ACC112 (cell line): ENCODE results near the gene DOCK9.

ENCODE experiments used
- H2AFZ ChIP-seq: fragments of 200-600 bp; sonication (generic); one replicate; pipeline ENCODE4 v1.6.0; 2017; ENCODE audit warnings: antibody characterized with exemption, low read length; ENCODE audit not compliant: unreplicated experiment
- H3K27ac ChIP-seq: fragments of 200-600 bp; sonication (generic); 2 replicates; pipeline ENCODE4 v1.5.1; 2014; ENCODE audit warnings: low read depth, mild to moderate bottlenecking, antibody characterized with exemption, low read length, moderate library complexity
- H3K27me3 ChIP-seq: fragments of 200-600 bp; sonication (generic); 2 replicates; pipeline ENCODE4 v1.6.1; 2014; ENCODE audit warnings: mild to moderate bottlenecking, antibody characterized with exemption, low read length, moderate library complexity, mixed read lengths; ENCODE audit not compliant: insufficient read depth
- H3K36me3 ChIP-seq: fragments of 200-600 bp; sonication (generic); 2 replicates; pipeline ENCODE4 v1.6.1; 2016; ENCODE audit warnings: mild to moderate bottlenecking, antibody characterized with exemption, low read length, moderate library complexity, mixed read lengths; ENCODE audit not compliant: insufficient read depth
- H3K4me1 ChIP-seq: fragments of 200-600 bp; sonication (generic); one replicate; pipeline ENCODE4 v1.6.1; 2016; ENCODE audit warnings: low read length, mixed read lengths; ENCODE audit not compliant: insufficient read depth, unreplicated experiment, control insufficient read depth
- H3K4me3 ChIP-seq: fragments of 200-600 bp; sonication (generic); 2 replicates; pipeline ENCODE4 v1.5.1; 2014; ENCODE audit warnings: mild to moderate bottlenecking, low read depth, low read length
- H3K79me2 ChIP-seq: fragments of 200-600 bp; sonication (generic); one replicate; pipeline ENCODE4 v1.6.0; 2016; ENCODE audit warnings: low read length; ENCODE audit not compliant: control insufficient read depth, unreplicated experiment, insufficient read depth

DOCK9 gene

GRCh38 chr13:98975822-98976261, 2.0 kb downstream of the DOCK9 start:
- peaks cover 11% of the 10 kb centered on the region for H3K4me1 ChIP-seq
- no peak overlapping the region for H2AFZ ChIP-seq

GRCh38 chr13:98974053-98974452, 3.8 kb downstream of the DOCK9 start:
- H3K79me2 ChIP-seq = no peaks in the 10 kb centered on the region
- H3K36me3 ChIP-seq = no peaks in the 10 kb centered on the region
- H3K4me1 ChIP-seq = peaks cover 11% of the 10 kb centered on the region
- H2AFZ ChIP-seq = no peak overlapping the region
- H3K27me3 ChIP-seq = no peaks in the 10 kb centered on the region
- H3K4me3 ChIP-seq = no peak overlapping the region
- H3K27ac ChIP-seq = no peak overlapping the region

More at GRCh38 chr13:98975822-98976261, 2.0 kb downstream of the DOCK9 start:
- H3K79me2 ChIP-seq = no peaks in the 10 kb centered on the region
- no peaks in the 10 kb centered on the region for H3K36me3 ChIP-seq
- no peak overlapping the region for H3K4me3 ChIP-seq
- H3K27me3 ChIP-seq = no peaks in the 10 kb centered on the region
- H3K27ac ChIP-seq = no peak overlapping the region

- Histone ChIP-seq H3K4me1 (peaks cover 7% of the 10 kb centered on the region), H3K4me3 (no peak overlapping the region), H3K27ac (no peak overlapping the region), H3K79me2 (no peaks in the 10 kb centered on the region), H3K27me3 (no peaks in the 10 kb centered on the region), H2AFZ (no peak overlapping the region), H3K36me3 (no peaks in the 10 kb centered on the region)
Observed at GRCh38 chr13:98972627-98973026, 5.2 kb downstream of the DOCK9 start.

GRCh38 chr13:98972059-98972458, 5.8 kb downstream of the DOCK9 start:
- Histone ChIP-seq H3K36me3 (no peaks in the 10 kb centered on the region), H3K4me1 (peaks cover 3% of the 10 kb centered on the region), H2AFZ (no peak overlapping the region), H3K27me3 (no peaks in the 10 kb centered on the region), H3K79me2 (no peaks in the 10 kb centered on the region), H3K4me3 (no peak overlapping the region), H3K27ac (no peak overlapping the region)

- H3K36me3 ChIP-seq = no peaks in the 10 kb centered on the region
- H3K79me2 ChIP-seq = no peaks in the 10 kb centered on the region
- H3K4me1 ChIP-seq = no peaks in the 10 kb centered on the region
- H3K27ac ChIP-seq = no peak overlapping the region
- H3K4me3 ChIP-seq = no peak overlapping the region
- no peaks in the 10 kb centered on the region for H3K27me3 ChIP-seq
- no peak overlapping the region for H2AFZ ChIP-seq
Observed at GRCh38 chr13:98970330-98970729, 7.5 kb downstream of the DOCK9 start.

GRCh38 chr13:98967491-98967890, 10.4 kb downstream of the DOCK9 start:
- Histone ChIP-seq H3K79me2 (no peaks in the 10 kb centered on the region), H3K36me3 (no peaks in the 10 kb centered on the region), H3K4me3 (no peak overlapping the region), H3K27me3 (no peaks in the 10 kb centered on the region), H3K27ac (no peak overlapping the region), H2AFZ (no peak overlapping the region), H3K4me1 (no peaks in the 10 kb centered on the region)

GRCh38 chr13:98966019-98966418, 11.8 kb downstream of the DOCK9 start:
- Histone ChIP-seq H3K27ac (no peak overlapping the region), H3K79me2 (no peaks in the 10 kb centered on the region), H3K36me3 (no peaks in the 10 kb centered on the region), H3K27me3 (no peaks in the 10 kb centered on the region), H2AFZ (no peak overlapping the region), H3K4me3 (no peak overlapping the region), H3K4me1 (no peaks in the 10 kb centered on the region)

GRCh38 chr13:98965325-98965724, 12.5 kb downstream of the DOCK9 start:
- Histone ChIP-seq H3K36me3 (no peaks in the 10 kb centered on the region), H2AFZ (no peak overlapping the region), H3K27me3 (no peaks in the 10 kb centered on the region), H3K27ac (no peak overlapping the region), H3K79me2 (no peaks in the 10 kb centered on the region), H3K4me1 (no peaks in the 10 kb centered on the region), H3K4me3 (no peak overlapping the region)

- Histone ChIP-seq H3K79me2 (no peaks in the 10 kb centered on the region), H3K4me1 (no peaks in the 10 kb centered on the region), H3K36me3 (no peaks in the 10 kb centered on the region), H2AFZ (no peak overlapping the region), H3K27me3 (no peaks in the 10 kb centered on the region), H3K27ac (no peak overlapping the region), H3K4me3 (no peak overlapping the region)
Observed at GRCh38 chr13:98963917-98964316, 13.9 kb downstream of the DOCK9 start.

- no peak overlapping the region for H2AFZ ChIP-seq
Observed at GRCh38 chr13:98962901-98963590, 14.8 kb downstream of the DOCK9 start.

GRCh38 chr13:98961503-98962105, 16.3 kb downstream of the DOCK9 start:
- H3K4me3 ChIP-seq = no peak overlapping the region
- no peaks in the 10 kb centered on the region for H3K27me3 ChIP-seq
- H3K4me1 ChIP-seq = no peaks in the 10 kb centered on the region
- H3K79me2 ChIP-seq = no peaks in the 10 kb centered on the region
- H3K36me3 ChIP-seq = no peaks in the 10 kb centered on the region
- H3K27ac ChIP-seq = no peak overlapping the region
- H2AFZ ChIP-seq = no peak overlapping the region

More at GRCh38 chr13:98962901-98963590, 14.8 kb downstream of the DOCK9 start:
- no peak overlapping the region for H3K27ac ChIP-seq
- no peaks in the 10 kb centered on the region for H3K4me1 ChIP-seq
- no peaks in the 10 kb centered on the region for H3K36me3 ChIP-seq
- H3K79me2 ChIP-seq = no peaks in the 10 kb centered on the region
- no peaks in the 10 kb centered on the region for H3K27me3 ChIP-seq
- no peak overlapping the region for H3K4me3 ChIP-seq
